Activated CD4-positive, alpha-beta T cell treated with anti-CD3 and anti-CD28 coated beads, Interleukin-2, amount 50 U/mL, for 16 hours (primary cell): ENCODE measurements around the gene FHIP2A.

Experiments used
- DNase-seq: peaks from one replicate; pipeline ENCODE4 v3.0.0-alpha.2; 2020

Gene FHIP2A

DNA sequence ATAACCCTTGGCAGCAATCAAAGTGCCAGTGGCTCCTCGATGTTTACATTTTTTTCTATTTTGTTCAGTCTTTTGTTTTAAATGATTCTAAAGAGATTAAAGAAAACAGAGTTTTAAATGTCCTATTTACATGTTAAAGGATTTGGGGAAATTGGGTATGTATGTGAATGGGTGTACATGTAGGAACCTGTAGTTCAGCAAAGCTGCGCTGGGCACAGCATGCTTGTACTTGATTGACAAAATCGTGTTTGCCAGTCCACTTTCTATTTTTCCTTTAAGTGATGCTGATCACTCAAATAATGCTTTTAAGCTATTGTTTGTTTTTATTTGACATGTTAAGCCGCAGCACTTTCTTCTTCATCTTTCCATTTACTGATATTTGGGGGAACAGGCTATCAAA lies 40.9 kb downstream of the FHIP2A start:
- no peak for DNase-seq

DNA sequence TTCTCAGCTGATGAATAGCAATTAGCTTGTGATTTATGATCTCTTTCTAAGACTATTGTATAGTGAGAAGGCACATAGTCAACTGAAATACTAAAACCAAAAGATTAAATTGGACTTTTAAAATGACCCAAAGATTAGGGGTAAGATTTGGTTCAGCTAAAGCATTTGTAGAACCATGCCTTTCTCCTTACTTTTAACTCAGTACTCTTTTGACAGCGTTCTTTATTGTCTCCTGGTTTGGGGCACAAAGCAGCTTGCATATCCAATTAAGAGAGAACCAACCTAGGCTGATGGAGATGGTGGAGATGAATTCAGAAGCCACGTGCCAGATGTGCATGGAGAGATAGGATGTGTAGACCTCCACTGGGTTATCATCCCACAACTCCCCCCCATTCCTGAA lies 45.8 kb downstream of the FHIP2A start:
- no peak for DNase-seq

DNA sequence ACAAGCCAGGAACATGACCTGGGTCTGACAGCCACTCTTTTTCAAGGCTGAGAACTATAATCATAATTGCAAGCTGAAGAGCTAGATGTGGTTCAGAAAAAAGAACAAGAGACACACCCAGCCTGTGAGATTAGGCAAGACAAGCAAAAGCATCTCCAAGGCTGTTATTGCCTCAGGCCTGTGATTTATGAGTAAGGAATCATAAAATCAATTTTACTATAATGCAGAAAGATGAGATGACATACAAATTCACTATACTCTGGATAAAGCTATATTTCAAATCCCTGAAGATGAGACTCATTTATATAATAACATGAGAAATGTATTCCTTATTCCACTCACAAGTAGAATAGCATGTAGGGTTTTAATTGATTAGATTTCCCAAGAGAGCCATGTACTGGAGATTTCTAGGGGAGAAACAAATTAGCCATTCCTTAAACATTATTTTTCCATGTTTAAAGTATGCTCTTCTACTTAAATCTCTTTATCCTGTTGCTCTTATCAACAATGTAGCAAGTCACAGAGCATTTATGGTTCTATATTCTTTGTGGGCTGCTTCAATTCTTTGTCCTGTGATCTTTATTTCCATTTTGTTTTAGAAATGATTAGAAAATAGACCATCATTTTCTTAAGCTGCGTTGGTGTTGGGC lies 47.4 kb downstream of the FHIP2A start:
- DNase-seq = no peak

DNA sequence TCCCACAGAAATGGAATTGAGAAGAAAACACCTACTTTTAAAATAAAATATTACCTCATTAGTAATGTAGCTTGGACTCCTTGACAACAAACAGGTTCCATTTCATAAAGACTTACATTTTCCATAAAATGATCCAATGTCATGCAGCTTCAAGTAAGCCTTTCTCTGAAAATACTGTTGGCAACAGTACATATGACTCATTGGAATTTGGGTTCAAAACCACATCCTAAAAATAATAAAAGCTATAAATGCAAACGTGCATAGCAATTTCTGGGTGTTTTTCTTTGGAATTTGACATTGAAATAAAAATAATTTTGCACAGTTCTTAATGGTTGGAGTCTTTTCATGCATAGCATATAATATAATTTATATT lies 47.9 kb downstream of the FHIP2A start:
- DNase-seq = no peak

DNA sequence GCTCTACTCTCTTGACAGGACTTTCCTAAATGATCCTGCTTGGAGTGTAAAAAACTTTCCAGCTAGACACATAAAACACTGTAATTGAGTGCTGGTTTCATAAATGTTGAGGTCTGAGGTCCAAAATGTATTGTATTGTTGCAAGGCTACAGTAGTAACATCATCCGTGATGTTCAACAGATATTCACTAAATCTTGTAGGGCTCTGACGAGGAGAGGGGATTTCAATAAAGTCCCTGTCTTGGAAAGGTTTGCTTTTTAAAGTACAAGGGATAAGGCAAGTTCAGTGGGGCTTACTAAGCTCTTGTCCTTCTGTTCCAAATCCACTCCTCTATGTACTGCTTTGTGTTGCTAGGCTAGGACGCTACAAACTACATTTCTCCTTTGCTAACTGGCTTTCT lies 48.9 kb downstream of the FHIP2A start:
- no peak for DNase-seq

DNA sequence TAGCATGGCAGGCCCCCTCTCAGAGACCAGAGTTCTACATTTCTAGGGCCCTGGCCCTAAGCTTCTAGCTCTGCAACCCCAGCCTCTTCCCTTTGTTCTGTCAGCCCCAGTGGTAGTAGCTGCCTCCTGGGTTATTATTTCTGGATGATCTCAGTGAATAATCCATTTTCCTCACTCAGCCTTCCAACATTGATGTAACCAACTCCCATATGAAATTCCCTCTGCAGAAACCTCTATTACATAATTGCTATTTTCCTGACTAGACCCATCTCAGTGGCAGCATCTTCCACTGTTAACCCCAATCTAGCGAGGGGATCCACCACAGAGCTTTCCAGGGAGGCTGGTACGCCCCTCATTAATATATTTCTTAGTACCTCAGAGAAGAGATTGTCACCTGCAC lies 49.8 kb downstream of the FHIP2A start:
- DNase-seq = no peak
